ENCODE measurements around the gene NTHL1. TPM values are rescaled to one million over a fixed set of nuclear protein-coding genes. Genes with fewer than 3 reads are reported as not detected.

NTHL1 gene
- total and polyA plus RNA-seq, 2 of the 13 experiments (the other 11 are each of a cell fraction or from before 2014, with no cell fraction given), result 47.5 to 64.9 TPM

- TF ChIP-seq ZNF407 (CRISPR knock-in tag; IDR thresholded peaks at IDR 0.05; ENCODE audit: not compliant biosample characterization), result no peak
- no peak for TF ChIP-seq ZFYVE20 (CRISPR knock-in tag; IDR thresholded peaks at IDR 0.05; ENCODE audit: borderline replicate concordance, low read depth)
- no peak for TF ChIP-seq ZBTB3 (CRISPR knock-in tag; IDR thresholded peaks at IDR 0.05; ENCODE audit: borderline replicate concordance, low read depth)
- no peak for TF ChIP-seq ERF (CRISPR knock-in tag; IDR thresholded peaks at IDR 0.05)
- TF ChIP-seq CBX1 (IDR thresholded peaks at IDR 0.05; ENCODE audit: low read depth), result no peak
- no peak for TF ChIP-seq HOXA5 (CRISPR knock-in tag; IDR thresholded peaks at IDR 0.05)
- no peak; the same call in 1 of the 2 replicates for TF ChIP-seq ZNF563 (CRISPR knock-in tag; IDR thresholded peaks at IDR 0.05)
- no peak for TF ChIP-seq ZBTB21 (CRISPR knock-in tag; IDR thresholded peaks at IDR 0.05)
- no peak; the same call in 1 of the 2 replicates for TF ChIP-seq SP4 (CRISPR knock-in tag; IDR thresholded peaks at IDR 0.05)
- peak; percentile 56; the same call in 1 of the 2 replicates for TF ChIP-seq ZNF501 (CRISPR knock-in tag; IDR thresholded peaks at IDR 0.05)
- TF ChIP-seq GLMP (CRISPR knock-in tag; IDR thresholded peaks at IDR 0.05; ENCODE audit: borderline replicate concordance), result no peak
- TF ChIP-seq MYC (CRISPR knock-in tag; IDR thresholded peaks at IDR 0.05; ENCODE audit: borderline replicate concordance), result peak; percentile 76
- TF ChIP-seq SP140L (CRISPR knock-in tag; IDR thresholded peaks at IDR 0.05; ENCODE audit: borderline replicate concordance), result no peak
- no peak for TF ChIP-seq HNRNPUL1 (IDR thresholded peaks at IDR 0.05; ENCODE audit: low read depth, low read length)
- TF ChIP-seq TIGD3 (CRISPR knock-in tag; IDR thresholded peaks at IDR 0.05; ENCODE audit: borderline replicate concordance), result no peak
- TF ChIP-seq JUND (CRISPR knock-in tag; IDR thresholded peaks at IDR 0.05), result peak; percentile 43; the same call in 1 of the 2 replicates
These were observed 20.3 kb downstream of the NTHL1 start (continued) for GRCh38 chr16:2027024-2028010.
